Epidermal melanocyte (primary cell): ENCODE measurements around the gene DCAF6.

Experiments
- DNase-seq: peaks from one replicate; pipeline ENCODE4 v3.0.0; 2011; ENCODE audit warnings: low spot score; ENCODE audit not compliant: insufficient read length

DCAF6 gene

GRCh38 chr1:168084396-168085231 is 148.1 kb downstream of the DCAF6 start:
- no peak for DNase-seq

GRCh38 chr1:168085401-168085872 is 149.0 kb downstream of the DCAF6 start:
- no peak for DNase-seq

- DNase-seq: no peak
These were observed 150.0 kb downstream of the DCAF6 start for GRCh38 chr1:168086438-168086837.

- DNase-seq: no peak
These were observed 151.2 kb downstream of the DCAF6 start for GRCh38 chr1:168087696-168088095.

- no peak for DNase-seq
These were observed 152.2 kb downstream of the DCAF6 start for GRCh38 chr1:168088511-168089325.

- no peak for DNase-seq
These were observed 153.0 kb downstream of the DCAF6 start for GRCh38 chr1:168089326-168089978.

GRCh38 chr1:168089979-168090337 is 153.5 kb downstream of the DCAF6 start:
- DNase-seq: no peak

GRCh38 chr1:168090395-168090794 is 153.9 kb downstream of the DCAF6 start:
- no peak for DNase-seq

GRCh38 chr1:168091063-168091462 is 154.6 kb downstream of the DCAF6 start:
- no peak for DNase-seq

- peak; percentile 48 for DNase-seq
These were observed 155.5 kb downstream of the DCAF6 start for GRCh38 chr1:168091720-168092550.

GRCh38 chr1:168092566-168093355 is 156.3 kb downstream of the DCAF6 start:
- DNase-seq: no peak

GRCh38 chr1:168093616-168094015 is 157.1 kb downstream of the DCAF6 start:
- no peak for DNase-seq

GRCh38 chr1:168095476-168095875 is 159.0 kb downstream of the DCAF6 start:
- DNase-seq: no peak

GRCh38 chr1:168096296-168097165 is 160.0 kb downstream of the DCAF6 start:
- DNase-seq: no peak

- DNase-seq: no peak
These were observed 161.5 kb downstream of the DCAF6 start for GRCh38 chr1:168097921-168098528.

- no peak for DNase-seq
These were observed 162.2 kb downstream of the DCAF6 start for GRCh38 chr1:168098534-168099320.

- DNase-seq: no peak
These were observed 162.9 kb downstream of the DCAF6 start for GRCh38 chr1:168099337-168099801.
